HepG2 (cell line): ENCODE results near the gene TNKS1BP1. TPM values are rescaled to one million over a fixed set of nuclear protein-coding genes. Genes with fewer than 3 reads are reported as not detected.
"Not testable (repeated sequence)": the region's sequence is repeated elsewhere in the genome, so short reads cannot be mapped to it uniquely, and the experiment has no call there.

ENCODE experiments used
- ATAC-seq: fragments of 200-7000 bp; cut with Tn5 transposase; 3 replicates; pipeline ENCODE4 v1.9.1; 2020; ENCODE audit warnings: mild to moderate bottlenecking, moderate library complexity
- BruUV-seq: library from RNA; stranded (reverse); fragments of 400-500 nt; replicated peaks from 2 replicates; lab custom pipeline; 2021; lab: Mats Ljungman, UMichigan
- CTCF ChIA-PET: fragments of 300-600 bp; formaldehyde crosslinking; extraction: SDS; loops from one replicate; lab custom pipeline; 2021; ENCODE audit warnings: low total read pairs, inconsistent platforms, low intra/inter-chr PET ratio; lab: Yijun Ruan, JAX
- POLR2A ChIA-PET: fragments of 350-600 bp; sonication (Branson Sonifier 250); formaldehyde crosslinking; loops from one replicate; lab custom pipeline; 2020; ENCODE audit warnings: antibody characterized with exemption, inconsistent platforms; lab: Yijun Ruan, JAX
- DNase-seq: peaks from one replicate; pipeline ENCODE4 v3.0.0-alpha.2; 2015; ENCODE audit warnings: low spot score
- FAIRE-seq: peaks from 3 replicates; lab custom pipeline; 2011; peaks lifted over from hg19 to GRCh38; lab: Jason Lieb, UNC
- H2AFZ ChIP-seq: one replicate; pipeline ENCODE4 v1.6.1; 2011; ENCODE audit warnings: low read length, inconsistent platforms
- H3K27ac ChIP-seq: fragments of 300-600 bp; 3 replicates; pipeline ENCODE4 v1.8.0; 2011; ENCODE audit warnings: mixed run types, mild to moderate bottlenecking, mixed read lengths, low read length, inconsistent platforms; ENCODE audit not compliant: insufficient read depth; ENCODE audit errors: extremely low read length
- H3K27me3 ChIP-seq, 2 experiments: fragments of 200-600 bp in 1 of 2; 2 replicates in 1 of 2; 3 replicates in 1 of 2; pipeline versions ENCODE4 v1.6.0 to v1.8.0; 2011; ENCODE audit warnings: low read length in 2 of 2, mild to moderate bottlenecking in 2 of 2, moderate library complexity in 2 of 2, inconsistent platforms in 1 of 2; ENCODE audit not compliant: insufficient read depth in 2 of 2, control insufficient read depth in 1 of 2
- H3K36me3 ChIP-seq, 2 experiments: fragments of 200-600 bp in 1 of 2; replicated peaks in 1 of 2; 2 replicates in 1 of 2; 3 replicates in 1 of 2; pipeline versions ENCODE4 v1.5.1 to v1.8.0; 2011; ENCODE audit warnings: low read length in 2 of 2, inconsistent platforms in 1 of 2; ENCODE audit not compliant: insufficient read depth in 2 of 2, control insufficient read depth in 1 of 2
- H3K4me1 ChIP-seq: 2 replicates; pipeline ENCODE4 v1.5.1; 2012; ENCODE audit warnings: low read length, inconsistent platforms; ENCODE audit not compliant: insufficient read depth
- H3K4me2 ChIP-seq: 2 replicates; pipeline ENCODE4 v1.6.0; 2011; ENCODE audit warnings: low read depth, low read length, inconsistent platforms
- H3K4me3 ChIP-seq, 3 experiments: fragments of 200-600 bp in 1 of 3; sonication (generic), shearing (Covaris generic) in 1 of 3; replicated peaks in 1 of 3; 2 replicates each; pipeline ENCODE4 v1.5.1; 2011 to 2016; ENCODE audit warnings: low read length in 3 of 3, inconsistent platforms in 2 of 3, low read depth in 2 of 3, mild to moderate bottlenecking in 2 of 3, control low read depth in 1 of 3, mixed read lengths in 1 of 3; ENCODE audit not compliant: insufficient read depth in 1 of 3
- H3K79me2 ChIP-seq: one replicate; pipeline ENCODE4 v1.6.1; 2011; ENCODE audit warnings: low read length, inconsistent platforms; ENCODE audit not compliant: insufficient read depth
- H3K9ac ChIP-seq: 2 replicates; pipeline ENCODE4 v1.6.0; 2011; ENCODE audit warnings: mild to moderate bottlenecking, low read depth, low read length, inconsistent platforms; ENCODE audit not compliant: insufficient read depth
- H3K9me3 ChIP-seq: 2 replicates; pipeline ENCODE4 v1.5.1; 2012; ENCODE audit warnings: mild to moderate bottlenecking, low read length
- H4K20me1 ChIP-seq: 2 replicates; pipeline ENCODE4 v1.6.0; 2011; ENCODE audit warnings: inconsistent platforms, mild to moderate bottlenecking, low read length, moderate library complexity; ENCODE audit not compliant: insufficient read depth
- GLI4 ChIP-seq: sonication (generic); formaldehyde crosslinking; IDR thresholded peaks from 2 replicates; pipeline ENCODE4 v1.5.1; 2020; ENCODE audit warnings: missing genetic modification reagents, mild to moderate bottlenecking, moderate library complexity, borderline replicate concordance
- HNRNPL ChIP-seq: fragments of 200-400 bp; formaldehyde crosslinking; IDR thresholded peaks from 2 replicates; pipeline ENCODE4 v1.6.1; 2017; ENCODE audit warnings: mild to moderate bottlenecking, low read depth, low read length
- KMT2A ChIP-seq: sonication (generic); formaldehyde crosslinking; IDR thresholded peaks from 2 replicates; pipeline ENCODE4 v1.4.0; 2020; ENCODE audit warnings: missing genetic modification reagents
- ZFP36L1 ChIP-seq: sonication (generic); formaldehyde crosslinking; IDR thresholded peaks from 2 replicates; pipeline ENCODE4 v1.8.0; 2022; ENCODE audit warnings: mild to moderate bottlenecking, missing genetic modification reagents, moderate library complexity
- ZFP91 ChIP-seq: sonication (generic); formaldehyde crosslinking; IDR thresholded peaks from 2 replicates; pipeline ENCODE4 v1.9.0; 2022; ENCODE audit warnings: missing genetic modification reagents, mild to moderate bottlenecking, borderline replicate concordance
- ZMAT3 ChIP-seq: sonication (generic); formaldehyde crosslinking; conservative IDR thresholded peaks from 2 replicates; pipeline ENCODE4 v1.7.0; 2021; ENCODE audit warnings: missing genetic modification reagents
- WGBS: methylation state at CpG from one replicate; pipeline ENCODE4 v1.1.6; 2017; ENCODE audit warnings: low lambda C conversion rate; 5-methylcytosine and 5-hydroxymethylcytosine counted together
- in situ Hi-C: cut with HindIII; loops from 2 replicates; pipeline ENCODE4 v1.10.0; 2017; ENCODE audit warnings: low pct_unique_long_range_greater_than_20kb; ENCODE audit not compliant: extremely low pct_ligation_motif_present
- intact Hi-C: fragments of 100-400 bp; cut with micrococcal nuclease; formaldehyde crosslinking; loops from one replicate; pipeline ENCODE4 v1.10.0; 2022; ENCODE audit not compliant: unreplicated experiment
- polyA plus RNA-seq, 8 experiments: library from polyadenylated mRNA; depleted of rRNA in 3 of 8; stranded (reverse) in 7 of 8; unstranded in 1 of 8; fragments of >200 nt; fragmentation: Illumina TruSeq in 4 of 8; extraction: Trizol in 4 of 8; gene quantifications; 2 replicates each; pipeline versions ENCODE4 v1.2.1 to v1.2.3, GENCODE V29; 2011 to 2016; ENCODE audit warnings: low read depth in 4 of 8, missing spikeins in 1 of 8, mixed read lengths in 1 of 8; ENCODE audit not compliant: insufficient read depth in 1 of 8
- total RNA-seq, 5 experiments: library from RNA; depleted of rRNA; stranded (reverse); fragments of >200 nt; fragmentation: Illumina TruSeq; extraction: Trizol; gene quantifications; 2 replicates each; pipeline ENCODE4 v1.2.3, GENCODE V29; 2016; ENCODE audit warnings: low read depth in 1 of 5
- TF ChIP-seq, protein P1 (sequence below): IDR thresholded peaks from 2 replicates; pipeline ENCODE4 v1.6.1; 2016; ENCODE audit warnings: control low read depth

Gene TNKS1BP1
- total and polyA plus RNA-seq, 2 of the 13 experiments (the other 11 are each of a cell fraction or from before 2014, with no cell fraction given) = 13.7 to 15.0 TPM

DNA sequence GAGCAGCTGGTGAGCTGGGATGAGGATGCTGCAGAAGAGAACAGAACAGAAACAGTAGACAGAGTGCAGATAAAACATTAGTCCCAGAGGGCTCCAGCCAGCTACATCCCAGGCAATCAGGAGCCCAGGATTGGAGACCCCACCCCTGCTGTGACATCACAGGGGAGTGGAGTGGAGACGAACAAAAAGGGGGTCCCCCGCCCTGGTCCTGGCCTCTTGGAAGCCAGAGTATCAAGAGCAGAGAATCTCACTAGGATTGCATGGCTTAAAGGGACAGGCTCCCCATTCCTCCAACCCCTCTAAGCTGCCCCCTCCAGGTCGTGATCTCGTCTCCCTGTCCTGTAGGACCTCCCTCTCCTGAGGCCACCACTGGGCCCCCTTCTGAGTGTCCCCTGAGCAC is 13.4 kb upstream of the TNKS1BP1 start, which contains the start of gene P2RX3:
Gene P2RX3, plus strand, starts transcription at position 211 of the 400 bp plus-strand sequence. CDS start 199 bp downstream, outside the sequence.
- WGBS = 3% methylated on average over 4 of the region's 4 CpGs
- intact Hi-C loops (loop anchor here (5.0 kb wide), 1 partner anchor 46 kb away; no protein-coding TSS in a partner anchor), in situ Hi-C loops (no loop called here)
- no peak for DNase-seq
- Histone ChIP-seq H3K36me3 (peaks cover 1 to 7% of the 10 kb centered on the region in 2 experiments; a peak in 3 of 5 replicates), H4K20me1 (no peaks in the 10 kb centered on the region), H3K4me2 (no peak within 1 kb of the TSS), H3K79me2 (peaks cover 27% of the 10 kb centered on the region), H3K4me3 (no peak within 1 kb of the TSS), H3K27me3 (peaks cover 0 to 20% of the 10 kb centered on the region in 2 experiments; a peak in 2 of 5 replicates), H2AFZ (no peak within 1 kb of the TSS), H3K27ac (no peak within 1 kb of the TSS), H3K9ac (no peak within 1 kb of the TSS), H3K9me3 (no peaks in the 10 kb centered on the region), H3K4me1 (peaks cover 50% of the 10 kb centered on the region)
- no TSS peak for BruUV-seq
- FAIRE-seq = no peak
- ATAC-seq = no peak
- POLR2A ChIA-PET = interaction anchor here (0.6 to 1.7 kb wide), 2 partner anchors 13 to 329 kb away, joined by 3 to 5 read pairs; partner anchors contain the start of gene TNKS1BP1
- no peak for TF ChIP-seq HNRNPL
- no peak for TF ChIP-seq ZMAT3 (CRISPR knock-in tag)
- no peak for TF ChIP-seq ZFP36L1 (CRISPR knock-in tag)
- TF ChIP-seq GLI4 (CRISPR knock-in tag) = no peak
- TF ChIP-seq, protein P1, sequence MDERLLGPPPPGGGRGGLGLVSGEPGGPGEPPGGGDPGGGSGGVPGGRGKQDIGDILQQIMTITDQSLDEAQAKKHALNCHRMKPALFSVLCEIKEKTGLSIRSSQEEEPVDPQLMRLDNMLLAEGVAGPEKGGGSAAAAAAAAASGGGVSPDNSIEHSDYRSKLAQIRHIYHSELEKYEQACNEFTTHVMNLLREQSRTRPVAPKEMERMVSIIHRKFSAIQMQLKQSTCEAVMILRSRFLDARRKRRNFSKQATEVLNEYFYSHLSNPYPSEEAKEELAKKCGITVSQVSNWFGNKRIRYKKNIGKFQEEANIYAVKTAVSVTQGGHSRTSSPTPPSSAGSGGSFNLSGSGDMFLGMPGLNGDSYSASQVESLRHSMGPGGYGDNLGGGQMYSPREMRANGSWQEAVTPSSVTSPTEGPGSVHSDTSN (CRISPR knock-in tag) = no peak
- peak; percentile 40; the same call in 1 of the 2 replicates for TF ChIP-seq ZFP91 (CRISPR knock-in tag)
- TF ChIP-seq KMT2A (CRISPR knock-in tag) = no peak
- CTCF ChIA-PET = no interaction called here

- H3K9me3 ChIP-seq, ATAC-seq, H3K9ac ChIP-seq, in situ Hi-C loops, H3K4me3 ChIP-seq, DNase-seq, H4K20me1 ChIP-seq, FAIRE-seq, H3K4me2 ChIP-seq, H3K27ac ChIP-seq, BruUV-seq, CTCF ChIA-PET: not testable (repeated sequence)
- intact Hi-C loops = loop anchor here (5.0 kb wide), 1 partner anchor 45 kb away; no protein-coding TSS in a partner anchor
- H3K36me3 ChIP-seq = peaks cover 12 to 19% of the 10 kb centered on the region in 2 experiments
- peaks cover 0 to 16% of the 10 kb centered on the region in 2 experiments; a peak in 2 of 5 replicates for H3K27me3 ChIP-seq
- peaks cover 32% of the 10 kb centered on the region for H3K79me2 ChIP-seq
- peaks cover 50% of the 10 kb centered on the region for H3K4me1 ChIP-seq
- POLR2A ChIA-PET = interaction anchor here (0.9 to 1.8 kb wide), 2 partner anchors 25 to 162 kb away, joined by 3 read pairs; no protein-coding TSS in a partner anchor
- 71% methylated on average over 6 of the region's 6 CpGs for WGBS
- H2AFZ ChIP-seq = peak overlapping the region; percentile 37
Observed at GRCh38 chr11:57336856-57337255, 12.1 kb upstream of the TNKS1BP1 start.
